PC-9 (cell line): Measurements from ENCODE around the gene KLRG1.

Experiments used
- EZH2 ChIP-seq: fragments of 200-600 bp; sonication (generic); IDR thresholded peaks from 2 replicates; pipeline ENCODE4 v1.8.0; 2017; ENCODE audit warnings: antibody characterized with exemption, low read depth
- TF ChIP-seq, protein P1 (sequence below): fragments of 200-600 bp; sonication (generic); conservative IDR thresholded peaks from 2 replicates; pipeline ENCODE4 v1.6.1; 2017; ENCODE audit warnings: mixed run types, antibody characterized with exemption, mild to moderate bottlenecking, moderate library complexity

DNA sequence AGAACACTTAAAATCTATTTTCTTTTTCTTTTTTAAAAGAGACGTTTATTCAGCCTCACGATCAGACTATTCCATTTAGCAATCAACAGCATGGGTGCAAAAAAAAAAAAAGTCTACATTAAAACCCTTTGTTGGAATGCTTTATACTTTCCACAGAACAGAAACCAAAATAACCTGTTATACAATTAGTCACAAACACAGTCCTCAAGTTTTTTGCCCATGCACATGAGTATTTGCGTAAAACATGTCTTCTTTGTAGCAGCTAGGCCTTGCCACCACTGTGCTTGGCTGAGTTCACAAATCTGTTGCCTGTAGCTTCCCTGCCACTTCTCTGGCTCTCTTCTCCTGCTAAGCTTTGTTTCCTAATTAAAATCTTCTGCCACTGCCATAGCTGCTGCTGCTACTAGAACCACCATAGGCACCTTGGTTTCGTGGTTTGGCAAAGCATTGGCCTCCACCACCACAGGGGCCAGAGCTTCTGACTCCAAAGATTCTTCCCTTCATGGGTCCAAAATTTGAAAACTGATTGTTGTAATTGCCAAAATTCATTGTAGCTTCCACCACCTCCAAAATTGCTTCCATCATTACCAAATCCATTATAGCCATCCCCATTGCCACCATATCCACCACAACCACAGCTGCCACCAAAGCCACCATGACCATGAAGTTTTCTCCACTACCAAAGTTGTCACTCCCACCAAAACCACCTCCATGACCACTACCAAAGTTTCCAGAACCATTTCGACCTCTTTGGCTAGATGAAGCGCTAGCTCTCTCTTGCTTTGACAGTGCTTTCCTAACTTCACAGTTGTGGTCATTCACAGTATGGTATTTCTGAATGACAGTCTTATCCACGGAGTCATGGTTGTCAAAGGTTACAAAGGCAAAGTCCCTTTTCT lies 38.1 kb downstream of the KLRG1 start:
- TF ChIP-seq, protein P1, sequence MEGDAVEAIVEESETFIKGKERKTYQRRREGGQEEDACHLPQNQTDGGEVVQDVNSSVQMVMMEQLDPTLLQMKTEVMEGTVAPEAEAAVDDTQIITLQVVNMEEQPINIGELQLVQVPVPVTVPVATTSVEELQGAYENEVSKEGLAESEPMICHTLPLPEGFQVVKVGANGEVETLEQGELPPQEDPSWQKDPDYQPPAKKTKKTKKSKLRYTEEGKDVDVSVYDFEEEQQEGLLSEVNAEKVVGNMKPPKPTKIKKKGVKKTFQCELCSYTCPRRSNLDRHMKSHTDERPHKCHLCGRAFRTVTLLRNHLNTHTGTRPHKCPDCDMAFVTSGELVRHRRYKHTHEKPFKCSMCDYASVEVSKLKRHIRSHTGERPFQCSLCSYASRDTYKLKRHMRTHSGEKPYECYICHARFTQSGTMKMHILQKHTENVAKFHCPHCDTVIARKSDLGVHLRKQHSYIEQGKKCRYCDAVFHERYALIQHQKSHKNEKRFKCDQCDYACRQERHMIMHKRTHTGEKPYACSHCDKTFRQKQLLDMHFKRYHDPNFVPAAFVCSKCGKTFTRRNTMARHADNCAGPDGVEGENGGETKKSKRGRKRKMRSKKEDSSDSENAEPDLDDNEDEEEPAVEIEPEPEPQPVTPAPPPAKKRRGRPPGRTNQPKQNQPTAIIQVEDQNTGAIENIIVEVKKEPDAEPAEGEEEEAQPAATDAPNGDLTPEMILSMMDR = no peak
- TF ChIP-seq EZH2 = no peak
